MM.1S (cell line): ENCODE results near the gene AKR1A1.

Source experiments
- CTCF ChIP-seq: fragments of 300-600 bp; sonication (generic); IDR thresholded peaks from 2 replicates; pipeline ENCODE4 v1.5.1; 2016; ENCODE audit warnings: antibody characterized with exemption, low read length, mixed read lengths
- EZH2 ChIP-seq: fragments of 300-600 bp; sonication (generic); optimal IDR thresholded peaks from 2 replicates; pipeline ENCODE3; 2017; ENCODE audit warnings: low read depth, mild to moderate bottlenecking, antibody characterized with exemption, low read length, mixed read lengths
- EZH2phosphoT487 ChIP-seq: fragments of 300-600 bp; sonication (generic); IDR thresholded peaks from 2 replicates; pipeline ENCODE4 v1.6.1; 2018; ENCODE audit warnings: antibody characterized with exemption, low read length

- TF ChIP-seq CTCF: no peak
- TF ChIP-seq EZH2phosphoT487: no peak
- no peak for TF ChIP-seq EZH2
Observed at GRCh38 chr1:45518910-45519309, 31.7 kb upstream of the AKR1A1 start.
